Measurements from ENCODE around the gene BAG2. TPM values are rescaled to one million over a fixed set of nuclear protein-coding genes. Genes with fewer than 3 reads are reported as not detected.

Gene BAG2
- total RNA-seq, 2 donors from 2014 or later, result 2.5 to 2.9 TPM

- H3K36me3 Mint-ChIP-seq (ENCODE audit: low read depth), result peaks cover 10% of the 10 kb centered on the region
- Histone ChIP-seq H3K36me3 (ENCODE audit: control insufficient read depth, insufficient read depth, low read length) (peaks cover 12% of the 10 kb centered on the region), H3K9me3 (ENCODE audit: control insufficient read depth, low read length) (no peaks in the 10 kb centered on the region), H3K27ac (ENCODE audit: low read depth, low read length) (no peak overlapping the region), H3K27me3 (ENCODE audit: control insufficient read depth, insufficient read depth, low read length, poor library complexity, severe bottlenecking) (no peaks in the 10 kb centered on the region), H3K9ac (ENCODE audit: extremely low read depth, low read length, poor library complexity, severe bottlenecking) (no peak overlapping the region), H3K4me3 (ENCODE audit: low read length) (no peak overlapping the region), H3K4me1 (ENCODE audit: control insufficient read depth, insufficient read depth, low read length) (no peaks in the 10 kb centered on the region)
- TF ChIP-seq CTCF (conservative IDR thresholded peaks at IDR 0.05), result no peak
- H3K4me3 Mint-ChIP-seq, result no peak overlapping the region
- no peaks in the 10 kb centered on the region for H3K27me3 Mint-ChIP-seq (ENCODE audit: insufficient read depth)
- WGBS, 2 experiments (ENCODE audit: insufficient coverage in 1 of 2, insufficient read length in 1 of 2), result 90 to 95% methylated on average over 3 to 4 of the region's 4 CpGs
- DNase-seq, result no peak
- H3K9me3 Mint-ChIP-seq, result no peaks in the 10 kb centered on the region
- no peak overlapping the region for H3K27ac Mint-ChIP-seq
- H3K4me1 Mint-ChIP-seq, result peaks cover 3% of the 10 kb centered on the region
Observed at GRCh38 chr6:57207872-57208271, 35.7 kb downstream of the BAG2 start.

- Histone ChIP-seq H3K36me3 (ENCODE audit: control insufficient read depth, insufficient read depth, low read length) (peaks cover 12% of the 10 kb centered on the region), H3K4me3 (ENCODE audit: low read length) (no peak overlapping the region), H3K27ac (ENCODE audit: low read depth, low read length) (no peak overlapping the region), H3K9ac (ENCODE audit: extremely low read depth, low read length, poor library complexity, severe bottlenecking) (no peak overlapping the region), H3K27me3 (ENCODE audit: control insufficient read depth, insufficient read depth, low read length, poor library complexity, severe bottlenecking) (no peaks in the 10 kb centered on the region), H3K9me3 (ENCODE audit: control insufficient read depth, low read length) (no peaks in the 10 kb centered on the region), H3K4me1 (ENCODE audit: control insufficient read depth, insufficient read depth, low read length) (no peaks in the 10 kb centered on the region)
- no peaks in the 10 kb centered on the region for H3K27me3 Mint-ChIP-seq (ENCODE audit: insufficient read depth)
- no peak for DNase-seq
- H3K4me3 Mint-ChIP-seq, result no peak overlapping the region
- no peaks in the 10 kb centered on the region for H3K9me3 Mint-ChIP-seq
- peaks cover 10% of the 10 kb centered on the region for H3K36me3 Mint-ChIP-seq (ENCODE audit: low read depth)
- peaks cover 3% of the 10 kb centered on the region for H3K4me1 Mint-ChIP-seq
- no peak for TF ChIP-seq CTCF (conservative IDR thresholded peaks at IDR 0.05)
- H3K27ac Mint-ChIP-seq, result no peak overlapping the region
Observed at GRCh38 chr6:57209030-57209429, 36.9 kb downstream of the BAG2 start.

- Mint-ChIP-seq H3K27me3 (ENCODE audit: insufficient read depth) (no peaks in the 10 kb centered on the region), H3K4me1 (peaks cover 7% of the 10 kb centered on the region), H3K27ac (no peak overlapping the region), H3K9me3 (no peaks in the 10 kb centered on the region), H3K4me3 (no peak overlapping the region), H3K36me3 (ENCODE audit: low read depth) (peaks cover 10% of the 10 kb centered on the region)
- TF ChIP-seq CTCF (conservative IDR thresholded peaks at IDR 0.05), result no peak
- Histone ChIP-seq H3K36me3 (ENCODE audit: control insufficient read depth, insufficient read depth, low read length) (peaks cover 12% of the 10 kb centered on the region), H3K4me3 (ENCODE audit: low read length) (no peak overlapping the region), H3K9me3 (ENCODE audit: control insufficient read depth, low read length) (peaks cover under 1% of the 10 kb centered on the region), H3K27ac (ENCODE audit: low read depth, low read length) (no peak overlapping the region), H3K9ac (ENCODE audit: extremely low read depth, low read length, poor library complexity, severe bottlenecking) (no peak overlapping the region), H3K4me1 (ENCODE audit: control insufficient read depth, insufficient read depth, low read length) (no peaks in the 10 kb centered on the region), H3K27me3 (ENCODE audit: control insufficient read depth, insufficient read depth, low read length, poor library complexity, severe bottlenecking) (no peaks in the 10 kb centered on the region)
- no peak for DNase-seq
- 97% methylated on average over 5 of the region's 5 CpGs for WGBS, 2 experiments (ENCODE audit: insufficient coverage in 1 of 2, insufficient read length in 1 of 2)
Observed at GRCh38 chr6:57210060-57210459, 37.9 kb downstream of the BAG2 start.

All from endodermal cell (in vitro differentiated cells).